ENCODE results near the gene TEKT3.
A peak's percentile ranks its signal among the peaks of the same experiment; 100 is the strongest.

TEKT3 gene

DNA sequence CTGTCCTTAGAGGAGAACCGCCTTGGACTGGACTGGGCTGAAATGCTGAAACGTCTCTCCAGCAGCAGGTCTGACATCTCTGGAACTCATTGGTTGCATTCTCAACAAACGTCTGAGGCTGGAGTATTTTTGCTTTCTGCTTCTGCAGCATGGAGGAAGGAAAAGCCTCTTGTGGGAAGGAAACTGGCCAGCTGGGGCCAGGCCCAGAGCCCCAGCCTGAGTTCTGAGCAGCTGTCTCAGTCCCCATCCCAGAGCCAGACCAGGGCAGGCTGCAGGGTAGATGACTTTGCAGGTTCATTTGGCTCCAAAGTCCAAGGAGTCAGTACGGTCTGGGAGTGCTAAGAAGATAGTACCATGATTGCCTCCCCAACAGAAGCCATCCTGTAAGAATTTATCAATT lies 18.3 kb downstream of the TEKT3 start:
- H3K4me3 ChIP-seq (ENCODE audit: low read depth, low read length): no peak overlapping the region
- no peak for DNase-seq (ENCODE audit: low read depth)
- TF ChIP-seq, protein P1, sequence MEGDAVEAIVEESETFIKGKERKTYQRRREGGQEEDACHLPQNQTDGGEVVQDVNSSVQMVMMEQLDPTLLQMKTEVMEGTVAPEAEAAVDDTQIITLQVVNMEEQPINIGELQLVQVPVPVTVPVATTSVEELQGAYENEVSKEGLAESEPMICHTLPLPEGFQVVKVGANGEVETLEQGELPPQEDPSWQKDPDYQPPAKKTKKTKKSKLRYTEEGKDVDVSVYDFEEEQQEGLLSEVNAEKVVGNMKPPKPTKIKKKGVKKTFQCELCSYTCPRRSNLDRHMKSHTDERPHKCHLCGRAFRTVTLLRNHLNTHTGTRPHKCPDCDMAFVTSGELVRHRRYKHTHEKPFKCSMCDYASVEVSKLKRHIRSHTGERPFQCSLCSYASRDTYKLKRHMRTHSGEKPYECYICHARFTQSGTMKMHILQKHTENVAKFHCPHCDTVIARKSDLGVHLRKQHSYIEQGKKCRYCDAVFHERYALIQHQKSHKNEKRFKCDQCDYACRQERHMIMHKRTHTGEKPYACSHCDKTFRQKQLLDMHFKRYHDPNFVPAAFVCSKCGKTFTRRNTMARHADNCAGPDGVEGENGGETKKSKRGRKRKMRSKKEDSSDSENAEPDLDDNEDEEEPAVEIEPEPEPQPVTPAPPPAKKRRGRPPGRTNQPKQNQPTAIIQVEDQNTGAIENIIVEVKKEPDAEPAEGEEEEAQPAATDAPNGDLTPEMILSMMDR (conservative IDR thresholded peaks at IDR 0.05; ENCODE audit: low read depth, low read length): no peak

DNA sequence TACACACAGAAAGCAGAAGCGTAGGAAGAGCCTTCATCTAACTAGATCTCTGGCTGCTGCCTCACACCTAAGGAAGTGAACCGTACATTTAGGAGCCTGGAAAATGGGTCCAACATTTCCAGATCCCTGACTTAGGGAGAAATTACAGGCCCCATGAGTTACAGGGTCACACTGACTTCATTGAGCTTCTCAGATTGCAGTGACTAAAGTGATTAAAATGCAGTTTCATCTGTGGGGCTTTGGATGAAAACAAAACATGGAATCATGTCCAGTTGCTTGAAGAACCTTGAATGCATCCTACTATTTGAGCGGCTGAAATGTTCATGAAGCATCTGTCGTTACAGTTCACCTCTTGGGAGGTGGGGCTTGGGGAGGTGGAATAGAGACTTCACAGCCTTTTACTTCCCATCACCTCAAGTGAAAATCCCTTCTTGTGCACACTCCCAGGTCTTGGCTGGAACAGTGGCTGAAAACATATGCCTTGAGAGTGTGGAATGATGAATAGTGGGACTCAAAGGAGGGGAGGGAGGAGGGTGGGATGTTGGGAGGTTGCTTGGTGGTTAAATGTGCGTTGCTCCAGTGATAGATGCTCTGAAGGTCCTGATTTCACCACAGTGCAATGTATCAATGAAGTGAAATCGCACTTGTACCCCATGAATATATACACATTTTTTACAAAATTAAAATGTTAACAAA lies 19.7 kb downstream of the TEKT3 start:
- TF ChIP-seq, protein P1 (conservative IDR thresholded peaks at IDR 0.05; ENCODE audit: low read depth, low read length): no peak
- no peak overlapping the region for H3K4me3 ChIP-seq (ENCODE audit: low read depth, low read length)
- peak; percentile 53 for DNase-seq (ENCODE audit: low read depth)

DNA sequence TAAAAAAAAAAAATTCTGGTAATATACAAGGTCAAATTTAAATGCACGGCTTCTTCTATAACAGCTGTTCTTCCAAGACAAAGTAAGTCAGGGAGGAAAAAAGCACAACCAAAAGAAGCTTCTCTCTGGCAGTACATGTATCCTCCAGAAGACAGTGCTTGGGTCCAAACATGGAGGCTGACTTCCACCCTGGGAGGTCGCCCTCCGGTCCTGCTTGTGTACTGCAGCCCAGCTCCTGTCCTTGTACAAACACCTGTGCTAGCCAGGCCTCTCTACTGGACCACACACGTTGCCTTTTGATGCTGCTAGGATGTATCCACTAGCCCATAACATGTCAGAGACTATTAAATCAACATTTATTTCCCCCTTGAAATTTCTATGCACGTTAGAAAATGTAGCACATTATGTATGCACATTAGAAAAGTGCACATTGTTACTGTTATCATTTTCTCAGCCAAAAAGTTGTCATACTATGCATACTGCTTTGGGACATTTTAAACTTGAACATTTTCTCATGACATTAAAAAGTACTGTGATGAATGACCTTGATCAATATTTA lies 21.9 kb downstream of the TEKT3 start:
- H3K4me3 ChIP-seq (ENCODE audit: low read depth, low read length): no peak overlapping the region
- TF ChIP-seq, protein P1 (conservative IDR thresholded peaks at IDR 0.05; ENCODE audit: low read depth, low read length): no peak
- no peak for DNase-seq (ENCODE audit: low read depth)

DNA sequence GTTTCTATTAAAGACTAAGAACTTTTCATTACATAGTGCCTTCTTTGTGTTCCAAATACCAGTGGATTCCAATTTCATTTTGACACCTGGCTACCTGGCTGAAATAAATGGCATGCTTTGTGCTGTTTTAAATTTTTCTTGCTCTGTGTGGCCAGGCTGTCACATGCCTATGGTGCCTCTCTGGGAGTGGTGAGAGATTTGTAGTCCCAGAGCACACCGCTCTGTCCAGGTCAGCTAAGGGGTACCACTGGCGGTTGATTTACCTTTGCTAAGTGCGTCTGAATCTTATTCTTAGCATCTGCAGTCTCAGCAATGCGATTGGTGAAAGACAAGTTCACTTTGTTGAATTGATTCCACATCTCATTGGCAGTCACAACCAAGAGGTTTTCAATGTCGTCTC lies 29.4 kb downstream of the TEKT3 start:
- no peak for DNase-seq (ENCODE audit: low read depth)
- TF ChIP-seq, protein P1 (conservative IDR thresholded peaks at IDR 0.05; ENCODE audit: low read depth, low read length): no peak
- H3K4me3 ChIP-seq (ENCODE audit: low read depth, low read length): no peak overlapping the region

DNA sequence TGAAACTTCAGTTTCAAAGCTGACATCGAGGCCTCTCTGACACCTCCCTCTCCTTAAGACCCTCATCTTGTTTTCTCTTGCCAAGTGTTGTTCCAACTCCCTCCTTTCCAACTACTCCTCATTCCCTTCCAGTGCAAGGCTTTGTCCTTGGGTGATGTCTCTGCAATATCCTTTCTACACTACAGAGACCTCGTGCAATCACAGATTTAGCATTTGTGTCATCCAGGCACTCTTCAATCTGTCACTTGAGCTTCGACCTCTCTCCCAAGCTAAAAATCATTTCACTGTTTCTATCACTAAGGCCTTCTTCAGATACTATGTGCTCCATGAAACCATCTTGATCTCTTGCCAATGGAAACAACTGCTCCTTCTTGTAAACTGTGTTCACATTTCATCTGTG lies 31.6 kb downstream of the TEKT3 start:
- peak; percentile 41 for DNase-seq (ENCODE audit: low read depth)
- TF ChIP-seq, protein P1 (conservative IDR thresholded peaks at IDR 0.05; ENCODE audit: low read depth, low read length): no peak
- H3K4me3 ChIP-seq (ENCODE audit: low read depth, low read length): no peak overlapping the region

DNA sequence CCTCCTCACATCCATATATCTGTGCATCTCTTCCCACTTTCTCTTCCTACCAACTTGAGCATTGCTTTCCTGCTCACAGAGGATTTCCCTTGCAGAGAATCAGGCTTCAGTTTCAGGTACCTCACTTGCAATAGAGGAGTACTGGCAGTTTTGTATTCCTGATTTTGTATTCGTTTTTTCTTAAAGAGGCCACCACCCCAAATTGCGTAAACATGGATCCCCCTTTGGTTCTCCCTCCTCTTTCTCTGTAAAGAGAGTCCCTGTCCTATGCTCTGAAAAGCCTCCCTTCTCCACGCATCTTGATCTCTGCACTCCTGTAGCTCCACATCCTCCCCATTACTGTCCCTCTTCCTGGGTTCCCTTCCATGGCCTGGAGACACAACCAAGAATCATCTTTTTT lies 32.2 kb downstream of the TEKT3 start:
- no peak for DNase-seq (ENCODE audit: low read depth)
- TF ChIP-seq, protein P1 (conservative IDR thresholded peaks at IDR 0.05; ENCODE audit: low read depth, low read length): no peak
- H3K4me3 ChIP-seq (ENCODE audit: low read depth, low read length): no peak overlapping the region

DNA sequence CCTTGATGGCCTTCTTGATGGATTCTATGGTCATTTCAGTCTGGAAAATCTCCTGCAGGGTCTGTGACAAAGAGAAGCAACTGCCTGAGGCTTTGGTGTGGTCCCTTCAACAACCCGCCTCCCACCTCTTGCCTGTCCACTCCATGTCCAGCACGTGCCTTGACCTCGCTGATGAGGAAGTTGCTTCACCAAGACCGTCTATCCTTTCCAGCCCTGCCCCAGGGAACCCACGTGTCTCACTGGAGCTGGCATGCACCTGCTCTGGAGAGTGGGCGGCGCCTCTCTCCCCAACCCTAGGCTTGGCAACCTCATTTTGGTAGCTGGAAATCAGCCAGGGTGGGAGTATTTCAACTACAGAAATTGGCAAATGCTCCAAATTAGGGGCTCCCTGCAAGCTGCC lies 32.6 kb downstream of the TEKT3 start:
- no peak for DNase-seq (ENCODE audit: low read depth)
- TF ChIP-seq, protein P1 (conservative IDR thresholded peaks at IDR 0.05; ENCODE audit: low read depth, low read length): no peak
- H3K4me3 ChIP-seq (ENCODE audit: low read depth, low read length): no peak overlapping the region

All from choroid plexus epithelial cell (primary cell).